ENCODE measurements around the gene IFT74.

IFT74 gene

GRCh38 chr9:26955921-26956859 lies at the start of gene IFT74:
IFT74 (plus strand) TSS chr9:26956412; CDS start chr9:26961968, 5,556 bp downstream.
- DNase-seq (ENCODE audit: low spot score) (peak; percentile 88), FAIRE-seq (peak; percentile 86)

- no peak for FAIRE-seq
- no peak for DNase-seq (ENCODE audit: low spot score)
Measured at GRCh38 chr9:26913138-26913668, 43.0 kb upstream of the IFT74 start.

GRCh38 chr9:26919698-26920097 lies 36.5 kb upstream of the IFT74 start:
- no peak for DNase-seq (ENCODE audit: low spot score)
- FAIRE-seq = no peak

GRCh38 chr9:26925609-26926008 lies 30.6 kb upstream of the IFT74 start:
- DNase-seq (ENCODE audit: low spot score) (no peak), FAIRE-seq (no peak)

GRCh38 chr9:26928902-26929495 lies 27.2 kb upstream of the IFT74 start:
- FAIRE-seq (no peak), DNase-seq (ENCODE audit: low spot score) (no peak)

GRCh38 chr9:26935847-26936246 lies 20.4 kb upstream of the IFT74 start:
- FAIRE-seq = no peak
- no peak for DNase-seq (ENCODE audit: low spot score)

GRCh38 chr9:26937816-26938371 lies 18.3 kb upstream of the IFT74 start:
- DNase-seq (ENCODE audit: low spot score) (no peak), FAIRE-seq (no peak)

- DNase-seq (ENCODE audit: low spot score) = no peak
- FAIRE-seq = no peak
Measured at GRCh38 chr9:26939955-26940711, 16.1 kb upstream of the IFT74 start.

- FAIRE-seq = no peak
- no peak for DNase-seq (ENCODE audit: low spot score)
Measured at GRCh38 chr9:26940779-26941178, 15.4 kb upstream of the IFT74 start.

- DNase-seq (ENCODE audit: low spot score) (no peak), FAIRE-seq (no peak)
Measured at GRCh38 chr9:26945591-26945990, 10.6 kb upstream of the IFT74 start.

GRCh38 chr9:26946753-26947727 lies 9.2 kb upstream of the IFT74 start, which contains the start of gene PLAA:
PLAA (minus strand) TSS chr9:26947242; CDS start chr9:26947045, 197 bp downstream.
- FAIRE-seq (peak; percentile 31), DNase-seq (ENCODE audit: low spot score) (peak; percentile 80)

GRCh38 chr9:26947736-26948135 lies 8.5 kb upstream of the IFT74 start:
- FAIRE-seq = no peak
- DNase-seq (ENCODE audit: low spot score) = no peak

GRCh38 chr9:26949637-26950069 lies 6.6 kb upstream of the IFT74 start:
- FAIRE-seq = no peak
- peak; percentile 23 for DNase-seq (ENCODE audit: low spot score)

GRCh38 chr9:26950521-26950920 lies 5.7 kb upstream of the IFT74 start:
- DNase-seq (ENCODE audit: low spot score) (no peak), FAIRE-seq (peak; percentile 37)

- FAIRE-seq = no peak
- DNase-seq (ENCODE audit: low spot score) = no peak
Measured at GRCh38 chr9:26951794-26952193, 4.4 kb upstream of the IFT74 start.

- FAIRE-seq (no peak), DNase-seq (ENCODE audit: low spot score) (no peak)
Measured at GRCh38 chr9:26954050-26954508, 2.1 kb upstream of the IFT74 start.

GRCh38 chr9:26955222-26955903 lies 849 bp upstream of the IFT74 start:
- DNase-seq (ENCODE audit: low spot score) (no peak), FAIRE-seq (no peak)

GRCh38 chr9:26956860-26957233 lies 635 bp downstream of the IFT74 start:
- FAIRE-seq (no peak), DNase-seq (ENCODE audit: low spot score) (no peak)

- DNase-seq (ENCODE audit: low spot score) (no peak), FAIRE-seq (no peak)
Measured at GRCh38 chr9:26971721-26972120, 15.5 kb downstream of the IFT74 start.

Data from RCC 7860 (cell line).